ENCODE measurements around the gene C16orf82. TPM values are rescaled to one million over a fixed set of nuclear protein-coding genes. Genes with fewer than 3 reads are reported as not detected.

C16orf82 gene
- total RNA-seq, 1 experiment from 2014 or later, result not detected

DNA sequence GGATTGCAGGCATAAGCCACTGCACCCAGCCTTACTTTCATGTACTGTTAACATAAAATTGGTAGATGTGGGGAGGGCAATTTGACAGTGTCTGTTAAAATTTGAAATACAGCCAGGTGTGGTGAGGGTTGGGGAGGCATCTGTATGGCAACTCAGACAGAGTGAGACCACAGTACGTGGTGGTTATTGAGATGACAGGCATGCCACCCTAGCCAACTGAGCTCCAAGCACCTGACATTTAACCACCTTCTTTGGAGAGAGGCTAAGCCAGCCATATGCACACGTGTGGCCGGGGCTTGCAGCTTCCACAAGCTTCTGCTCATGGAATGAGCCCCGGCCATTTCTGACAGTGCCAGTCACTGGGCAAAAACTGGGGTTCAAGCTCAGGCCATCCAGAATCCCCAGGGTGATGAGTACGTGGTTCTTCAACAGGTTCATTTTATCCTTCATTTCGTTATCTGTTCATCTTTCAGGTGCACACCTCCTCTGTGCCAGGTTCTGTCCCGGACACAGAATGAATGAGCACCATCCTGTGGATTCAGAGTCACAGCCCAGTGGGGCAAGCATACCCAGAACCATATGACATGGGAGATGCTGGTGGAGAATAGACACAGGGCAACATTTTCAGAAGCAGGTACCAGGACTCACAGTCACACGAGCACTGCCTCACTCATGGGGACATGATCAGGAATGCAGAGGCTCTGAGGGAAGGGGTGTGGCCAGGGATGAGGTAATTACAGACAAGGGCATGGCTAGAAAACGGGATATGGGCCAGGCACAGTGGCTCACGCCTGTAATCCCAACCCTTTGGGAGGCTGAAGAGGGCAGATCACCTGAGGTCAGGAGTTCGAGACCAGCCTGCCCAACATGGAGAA lies 36.2 kb downstream of the C16orf82 start:
- H3K27ac ChIP-seq (ENCODE audit: insufficient read length, low read depth, low read length), result no peak overlapping the region
- H4K20me1 ChIP-seq (ENCODE audit: control insufficient read depth, insufficient read depth, insufficient read length), result no peaks in the 10 kb centered on the region
- H2BK12ac ChIP-seq (ENCODE audit: insufficient read length, low read depth, low read length), result no peak overlapping the region
- no peaks in the 10 kb centered on the region for H3K79me2 ChIP-seq (ENCODE audit: insufficient read depth, low read length)
- H3K23me2 ChIP-seq (ENCODE audit: insufficient read length, low read depth, low read length, poor library complexity, severe bottlenecking), result no peaks in the 10 kb centered on the region
- H4K8ac ChIP-seq (replicated peaks; ENCODE audit: insufficient read length, low read depth, low read length), result no peak overlapping the region
- no peaks in the 10 kb centered on the region for H3K27me3 ChIP-seq (ENCODE audit: insufficient read depth, low read length)
- Mint-ChIP-seq H3K27ac (peak overlapping the region in 1 of 3 experiments; percentile 24; a peak in 1 of 7 replicates), H3K4me1 (peaks cover 0 to 7% of the 10 kb centered on the region in 2 experiments; a peak in 1 of 4 replicates), H3K36me3 (ENCODE audit: insufficient read depth in 1 of 3, low read depth in 3 of 3) (no peaks in the 10 kb centered on the region), H3K9me3 (no peaks in the 10 kb centered on the region; a peak in 1 of 5 replicates), H3K27me3 (ENCODE audit: low read depth) (peaks cover 1% of the 10 kb centered on the region), H3K4me3 (no peak overlapping the region)
- no peak overlapping the region for H3K18ac ChIP-seq (ENCODE audit: insufficient read length, low read depth, low read length)
- WGBS (ENCODE audit: extremely low coverage, insufficient read length, low lambda C conversion rate), result no CpG with 5 or more reads among the region's 11 CpGs
- H3K9ac ChIP-seq (ENCODE audit: extremely low read depth, insufficient read length, low read length), result no peak overlapping the region
- H3K14ac ChIP-seq (ENCODE audit: insufficient read depth, low read length), result no peak overlapping the region
- no peak overlapping the region for H2BK15ac ChIP-seq (ENCODE audit: low read depth, low read length)
- no peak for DNase-seq
- no peak overlapping the region for H3K56ac ChIP-seq (ENCODE audit: insufficient read length, low read depth, low read length)
- H3K79me1 ChIP-seq (ENCODE audit: insufficient read depth, low read depth, low read length, poor library complexity, severe bottlenecking), result no peaks in the 10 kb centered on the region
- no peak overlapping the region for H3K23ac ChIP-seq (ENCODE audit: insufficient read length, low read depth, low read length)
- H2AK5ac ChIP-seq (ENCODE audit: insufficient read length, low read length), result no peak overlapping the region
- TF ChIP-seq, protein P1, sequence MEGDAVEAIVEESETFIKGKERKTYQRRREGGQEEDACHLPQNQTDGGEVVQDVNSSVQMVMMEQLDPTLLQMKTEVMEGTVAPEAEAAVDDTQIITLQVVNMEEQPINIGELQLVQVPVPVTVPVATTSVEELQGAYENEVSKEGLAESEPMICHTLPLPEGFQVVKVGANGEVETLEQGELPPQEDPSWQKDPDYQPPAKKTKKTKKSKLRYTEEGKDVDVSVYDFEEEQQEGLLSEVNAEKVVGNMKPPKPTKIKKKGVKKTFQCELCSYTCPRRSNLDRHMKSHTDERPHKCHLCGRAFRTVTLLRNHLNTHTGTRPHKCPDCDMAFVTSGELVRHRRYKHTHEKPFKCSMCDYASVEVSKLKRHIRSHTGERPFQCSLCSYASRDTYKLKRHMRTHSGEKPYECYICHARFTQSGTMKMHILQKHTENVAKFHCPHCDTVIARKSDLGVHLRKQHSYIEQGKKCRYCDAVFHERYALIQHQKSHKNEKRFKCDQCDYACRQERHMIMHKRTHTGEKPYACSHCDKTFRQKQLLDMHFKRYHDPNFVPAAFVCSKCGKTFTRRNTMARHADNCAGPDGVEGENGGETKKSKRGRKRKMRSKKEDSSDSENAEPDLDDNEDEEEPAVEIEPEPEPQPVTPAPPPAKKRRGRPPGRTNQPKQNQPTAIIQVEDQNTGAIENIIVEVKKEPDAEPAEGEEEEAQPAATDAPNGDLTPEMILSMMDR (conservative IDR thresholded peaks at IDR 0.05), result no peak
- H3K9me3 ChIP-seq (ENCODE audit: control insufficient read depth, low read depth, low read length), result no peaks in the 10 kb centered on the region
- H3K4me2 ChIP-seq (ENCODE audit: insufficient read depth, insufficient read length, low read length), result no peak overlapping the region
- no peak overlapping the region for H2AFZ ChIP-seq (ENCODE audit: low read length)
- no peaks in the 10 kb centered on the region for H3K4me1 ChIP-seq (ENCODE audit: insufficient read depth, low read length)
- no peak overlapping the region for H2BK5ac ChIP-seq (ENCODE audit: insufficient read length, low read length)
- H2BK120ac ChIP-seq (ENCODE audit: low read depth, low read length, poor library complexity, severe bottlenecking), result no peak overlapping the region
- no peak overlapping the region for H3T11ph ChIP-seq (ENCODE audit: low read length)
- H4K5ac ChIP-seq (ENCODE audit: insufficient read length, low read depth, low read length), result no peak overlapping the region
- no peak overlapping the region for H4K91ac ChIP-seq (ENCODE audit: insufficient read length, low read depth, low read length)
- no peak overlapping the region for H2BK20ac ChIP-seq (ENCODE audit: low read depth, low read length, poor library complexity, severe bottlenecking)
- H3K4ac ChIP-seq (ENCODE audit: low read depth, low read length), result no peak overlapping the region
